Measurements from ENCODE around the gene PRAF2.

Gene PRAF2, protein sequence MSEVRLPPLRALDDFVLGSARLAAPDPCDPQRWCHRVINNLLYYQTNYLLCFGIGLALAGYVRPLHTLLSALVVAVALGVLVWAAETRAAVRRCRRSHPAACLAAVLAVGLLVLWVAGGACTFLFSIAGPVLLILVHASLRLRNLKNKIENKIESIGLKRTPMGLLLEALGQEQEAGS

DNA sequence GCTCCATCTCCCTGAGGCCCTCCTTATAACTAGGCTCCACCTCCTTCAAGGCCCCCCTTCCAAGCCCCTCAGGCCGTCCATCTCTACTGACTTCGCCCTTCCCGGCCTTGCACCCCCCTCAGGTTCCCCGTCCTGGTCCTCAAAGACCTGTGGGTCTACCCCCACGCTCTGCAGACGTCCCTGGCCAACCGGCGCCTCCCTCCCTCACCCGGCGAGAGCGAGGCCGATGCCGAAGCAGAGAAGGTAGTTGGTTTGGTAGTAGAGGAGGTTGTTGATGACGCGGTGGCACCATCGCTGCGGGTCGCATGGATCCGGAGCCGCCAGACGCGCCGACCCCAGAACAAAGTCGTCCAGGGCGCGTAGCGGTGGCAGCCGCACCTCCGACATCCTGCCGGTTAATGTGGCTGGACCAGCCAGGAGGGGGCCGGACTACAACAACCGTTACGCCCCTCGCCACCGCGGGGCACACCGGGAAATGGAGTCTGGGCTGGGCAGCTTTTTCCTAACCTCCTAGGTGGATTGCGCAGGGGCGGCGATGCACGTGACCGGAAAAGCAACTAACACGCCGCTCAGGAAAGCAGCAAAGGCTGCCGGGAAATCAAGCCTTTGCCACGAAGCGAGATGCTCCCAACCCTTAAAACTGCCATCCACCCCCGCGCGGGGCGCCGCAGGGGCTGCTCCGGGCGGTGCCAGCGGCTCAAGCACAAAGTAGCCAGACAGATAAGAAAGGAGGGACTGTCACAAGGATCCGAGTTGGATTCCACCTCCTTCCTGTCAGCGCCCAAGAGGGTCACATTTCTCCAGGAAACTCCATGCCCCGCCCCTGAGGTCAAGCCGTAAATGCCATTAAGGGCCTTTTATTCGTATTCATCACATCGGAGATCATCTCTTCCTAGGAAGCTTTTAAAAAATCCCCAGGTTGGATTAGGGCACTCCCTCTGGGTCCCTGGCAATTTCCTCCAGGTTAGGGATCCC lies at the start of gene PRAF2:
Gene PRAF2, minus strand, starts transcription at position 402 of the 975 bp plus-strand sequence. Its CDS starts 15 bp downstream, at position 387.
- DNase-seq = peak; percentile 56

DNA sequence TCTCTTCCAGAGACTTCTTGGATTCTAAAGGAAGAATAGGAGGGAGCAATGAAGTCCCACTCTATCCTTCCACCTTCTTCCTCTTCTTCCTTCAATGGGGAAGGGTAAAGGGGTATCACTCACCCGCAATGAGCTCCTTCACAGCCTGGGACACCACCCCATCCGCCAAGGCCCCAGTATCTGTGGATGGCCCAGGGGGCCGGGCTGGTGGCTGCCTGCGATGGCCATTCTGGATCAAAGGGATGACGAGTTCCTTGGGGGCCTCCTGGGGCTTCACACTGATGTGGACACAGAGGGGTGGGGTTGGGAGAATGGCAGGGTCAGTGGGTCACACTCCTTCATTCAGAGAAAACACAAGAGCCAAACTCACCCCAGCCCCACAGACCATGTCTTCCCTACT lies 48.7 kb upstream of the PRAF2 start:
- no peak for DNase-seq

DNA sequence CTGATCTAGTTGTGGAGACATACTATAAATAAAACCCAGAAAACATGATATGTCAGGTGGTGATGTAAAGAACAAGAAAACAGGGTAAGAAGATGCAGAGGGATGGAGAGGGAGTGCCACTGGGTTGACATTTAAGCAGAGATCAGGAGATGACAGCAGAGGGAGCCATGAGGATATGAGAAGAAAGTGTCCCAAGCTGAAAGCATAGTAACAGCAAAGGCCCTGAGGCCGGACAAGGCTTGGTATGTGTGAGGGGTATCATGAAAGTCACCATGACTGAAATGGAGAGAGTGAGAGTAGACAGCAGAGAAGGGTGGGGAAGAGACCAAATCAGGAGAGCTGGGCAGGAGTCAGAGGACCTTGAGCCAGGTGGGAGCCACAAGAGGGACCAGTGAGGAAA lies 46.3 kb upstream of the PRAF2 start:
- DNase-seq = no peak

DNA sequence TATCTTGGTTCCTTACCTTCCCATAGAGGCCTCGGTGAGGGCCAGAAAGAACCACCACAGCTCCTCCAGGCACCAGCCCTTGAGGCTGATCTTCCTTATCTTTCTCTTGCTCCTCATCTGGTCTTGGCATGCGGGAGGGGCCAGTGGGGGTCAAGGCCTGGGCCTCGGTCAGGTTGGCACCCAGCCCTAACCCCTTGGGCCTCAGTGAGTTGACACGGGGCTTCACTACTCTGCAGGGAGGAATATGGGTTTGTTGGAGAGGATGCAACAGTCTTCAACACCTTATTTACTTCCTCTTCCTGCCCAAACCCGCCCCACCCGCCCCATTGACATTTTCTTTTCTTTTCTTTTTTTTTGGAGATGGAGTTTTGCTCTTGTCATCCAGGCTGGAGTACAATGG lies 43.8 kb upstream of the PRAF2 start:
- no peak for DNase-seq

DNA sequence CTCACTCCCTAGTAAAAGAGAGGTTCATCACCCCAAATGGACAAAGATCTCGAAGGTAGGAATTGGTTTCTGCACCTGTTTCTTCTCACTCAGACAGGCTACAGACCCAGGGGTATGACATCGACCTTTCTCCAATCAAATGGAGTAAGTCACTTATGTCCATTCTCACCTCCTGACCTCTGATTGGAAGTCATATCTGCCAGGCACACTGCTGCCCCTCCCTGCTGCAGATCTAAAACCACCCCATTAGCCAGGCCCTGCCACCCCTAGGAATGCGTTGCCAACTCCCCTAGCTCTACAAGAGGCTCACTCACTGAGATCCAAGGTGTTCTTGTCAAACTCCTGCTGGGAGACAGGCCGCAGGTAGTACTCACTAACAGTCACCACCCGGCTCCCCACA lies 42.9 kb upstream of the PRAF2 start:
- DNase-seq = no peak

DNA sequence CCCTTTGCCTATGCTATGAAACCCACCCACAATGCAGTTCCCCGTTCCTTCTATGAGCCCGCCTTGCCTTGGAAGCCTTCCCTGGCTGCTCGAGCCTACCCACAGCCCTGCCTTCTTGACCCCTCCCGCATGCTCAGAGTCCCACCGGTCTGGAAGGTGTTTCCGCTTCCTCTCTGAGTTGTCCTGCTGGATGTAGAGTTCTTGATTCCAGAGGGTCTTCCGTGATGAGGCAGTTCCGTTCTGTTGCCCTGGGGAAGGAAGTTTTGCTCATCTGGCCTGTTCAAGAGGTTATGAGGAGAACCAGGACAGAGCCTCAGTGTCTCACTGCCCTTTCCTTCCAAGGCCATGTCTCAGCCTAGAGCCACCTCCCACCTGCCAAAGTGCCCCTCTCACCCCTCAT lies 42.3 kb upstream of the PRAF2 start:
- DNase-seq = no peak

DNA sequence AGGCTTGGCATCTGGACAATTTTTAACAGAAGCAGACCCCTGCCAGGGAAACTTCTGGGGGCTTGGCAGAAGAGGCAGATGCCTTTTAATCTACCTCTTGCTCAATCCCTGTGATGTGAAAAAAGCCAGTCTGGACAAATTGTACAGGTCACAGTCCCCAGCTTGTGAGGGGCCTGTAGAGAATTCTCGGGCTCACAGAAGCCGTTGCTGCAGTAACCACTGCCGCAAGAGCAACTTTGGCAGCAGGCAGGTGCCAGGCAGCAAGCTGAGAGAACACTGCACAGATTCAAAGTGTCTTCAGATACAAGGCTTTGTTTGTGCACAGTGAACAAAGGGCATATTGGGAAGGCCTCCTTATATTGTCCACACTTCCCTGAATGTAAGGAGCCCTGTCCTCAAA lies 38.0 kb upstream of the PRAF2 start:
- DNase-seq = no peak

DNA sequence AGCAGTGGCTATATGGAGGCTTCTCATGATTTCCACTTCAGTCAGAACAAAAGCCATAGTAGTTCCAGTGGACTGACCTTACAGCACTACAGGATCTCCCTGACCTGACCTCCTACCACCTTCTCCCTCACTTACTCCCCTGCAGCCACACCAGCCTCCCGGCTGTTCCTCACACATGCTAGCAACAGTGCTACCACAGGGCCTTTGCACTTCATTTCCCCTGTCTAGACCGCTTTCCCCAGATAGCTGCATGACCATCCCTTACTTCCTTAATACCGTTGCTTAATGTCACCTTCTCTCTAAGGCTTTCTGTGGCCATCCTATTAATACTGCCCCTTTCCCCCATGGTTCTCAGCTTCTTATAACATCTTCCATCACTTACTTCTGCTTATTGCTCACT lies 36.6 kb upstream of the PRAF2 start:
- no peak for DNase-seq

DNA sequence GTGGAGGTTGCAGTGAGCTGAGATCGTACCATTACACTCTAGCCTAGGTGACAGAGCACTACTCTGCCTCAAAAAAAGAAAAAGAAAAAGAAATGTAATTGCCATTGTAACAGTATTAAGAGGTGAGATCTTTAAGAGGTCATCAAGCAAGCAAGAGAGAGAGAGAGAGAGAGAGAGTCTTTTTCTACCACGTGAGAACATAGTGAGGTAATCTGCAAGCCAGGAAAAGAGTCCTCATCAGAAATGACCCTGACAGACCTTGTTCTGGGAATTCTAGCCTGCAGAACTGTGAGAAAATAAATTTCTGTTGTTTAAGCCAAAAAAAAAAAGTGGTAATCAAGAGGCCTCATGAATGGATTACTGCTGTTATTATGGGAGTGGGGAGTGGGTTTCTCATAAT lies 34.8 kb upstream of the PRAF2 start:
- DNase-seq = no peak

DNA sequence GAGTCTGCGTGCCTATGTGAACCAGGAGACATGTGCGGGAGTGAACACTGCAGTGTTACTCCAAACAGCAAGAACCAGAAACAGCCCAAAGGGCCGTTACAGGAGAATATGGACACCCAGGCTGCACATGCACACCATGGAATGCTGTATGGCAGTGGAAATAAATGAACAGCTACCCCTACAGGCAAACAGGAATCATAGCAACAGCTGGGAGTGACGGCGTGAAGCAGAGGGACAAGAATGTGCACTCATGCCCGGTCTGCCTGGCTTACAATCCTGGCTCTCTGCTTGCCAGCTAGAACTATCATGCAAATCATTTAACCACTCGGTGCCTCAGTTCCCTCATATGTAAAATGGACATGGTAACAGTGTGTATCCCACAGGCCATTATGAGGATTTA lies 33.1 kb upstream of the PRAF2 start:
- no peak for DNase-seq

DNA sequence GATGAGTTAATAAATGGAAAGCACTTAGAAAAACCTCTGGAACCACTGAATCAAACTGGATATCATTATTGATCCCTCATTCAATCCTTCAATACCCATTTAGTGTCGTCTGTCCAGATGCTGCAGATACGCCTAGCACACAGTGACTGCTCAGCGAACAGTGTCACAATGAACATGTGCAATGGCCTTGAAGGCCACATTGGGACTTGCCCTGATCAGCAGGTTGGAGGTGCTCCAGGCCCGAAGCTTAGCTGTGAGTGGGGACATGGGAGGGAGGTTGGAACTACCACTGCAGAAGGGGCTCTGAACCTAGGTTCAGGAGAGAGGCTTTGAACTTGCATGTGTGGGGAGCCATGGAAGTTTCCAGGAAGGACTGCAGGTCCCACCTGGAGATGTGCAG lies 32.5 kb upstream of the PRAF2 start:
- no peak for DNase-seq

DNA sequence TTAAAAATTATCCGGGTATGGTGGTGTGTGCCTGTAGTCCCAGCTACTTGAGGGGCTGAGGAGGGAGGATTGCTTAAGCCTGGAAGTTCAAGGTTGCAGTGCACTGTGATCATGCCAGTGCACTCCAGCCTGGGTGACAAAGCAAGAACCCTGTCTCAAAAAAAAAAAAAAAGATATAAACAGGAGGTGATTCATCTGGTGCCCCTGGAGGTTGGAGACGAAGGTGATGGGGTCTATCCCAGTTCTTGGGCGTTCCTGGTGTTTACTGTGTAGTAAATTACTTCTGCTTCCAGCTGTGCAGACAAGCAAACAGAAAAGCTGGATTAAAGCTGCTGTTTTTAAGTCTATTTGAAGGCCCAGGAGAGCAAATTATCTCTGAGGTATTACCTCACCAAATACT lies 29.8 kb upstream of the PRAF2 start:
- no peak for DNase-seq

DNA sequence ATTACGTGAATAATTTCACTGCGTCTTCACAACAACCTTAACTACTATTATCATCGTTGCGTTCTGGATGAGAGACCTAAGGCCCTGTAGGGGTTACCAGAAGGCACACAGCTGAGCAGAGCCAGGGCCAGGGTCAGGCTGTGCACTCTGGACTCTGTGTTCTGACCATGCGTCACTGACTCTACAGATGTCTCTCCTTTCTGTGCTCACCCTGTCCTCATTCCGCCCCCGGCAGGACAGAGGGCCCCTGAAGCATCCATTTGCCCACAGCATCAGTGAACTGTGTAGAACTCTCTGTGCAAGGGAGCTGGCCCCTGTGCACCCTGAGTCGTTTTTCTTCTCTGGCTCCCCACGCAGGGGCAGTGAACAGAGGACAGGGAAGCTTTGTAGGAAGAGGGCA lies 28.4 kb upstream of the PRAF2 start:
- no peak for DNase-seq

DNA sequence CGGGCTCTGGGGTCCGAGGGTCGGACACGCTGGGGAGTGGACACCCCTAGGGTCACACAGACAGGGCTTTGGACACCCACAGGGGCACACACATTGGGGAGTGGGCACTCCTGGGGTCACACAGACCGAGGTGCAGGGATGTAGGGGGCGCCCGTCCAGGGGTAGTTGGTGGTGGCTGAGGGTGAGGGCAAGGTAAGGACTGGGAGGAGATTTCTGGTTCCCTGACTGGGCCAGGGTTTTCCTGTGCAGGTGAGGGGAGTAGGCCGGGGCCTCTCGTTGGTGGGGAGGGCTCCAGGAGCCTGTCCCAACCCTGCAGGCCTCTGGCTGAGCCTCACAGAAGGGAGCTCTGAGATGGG lies 27.8 kb upstream of the PRAF2 start:
- DNase-seq = no peak

DNA sequence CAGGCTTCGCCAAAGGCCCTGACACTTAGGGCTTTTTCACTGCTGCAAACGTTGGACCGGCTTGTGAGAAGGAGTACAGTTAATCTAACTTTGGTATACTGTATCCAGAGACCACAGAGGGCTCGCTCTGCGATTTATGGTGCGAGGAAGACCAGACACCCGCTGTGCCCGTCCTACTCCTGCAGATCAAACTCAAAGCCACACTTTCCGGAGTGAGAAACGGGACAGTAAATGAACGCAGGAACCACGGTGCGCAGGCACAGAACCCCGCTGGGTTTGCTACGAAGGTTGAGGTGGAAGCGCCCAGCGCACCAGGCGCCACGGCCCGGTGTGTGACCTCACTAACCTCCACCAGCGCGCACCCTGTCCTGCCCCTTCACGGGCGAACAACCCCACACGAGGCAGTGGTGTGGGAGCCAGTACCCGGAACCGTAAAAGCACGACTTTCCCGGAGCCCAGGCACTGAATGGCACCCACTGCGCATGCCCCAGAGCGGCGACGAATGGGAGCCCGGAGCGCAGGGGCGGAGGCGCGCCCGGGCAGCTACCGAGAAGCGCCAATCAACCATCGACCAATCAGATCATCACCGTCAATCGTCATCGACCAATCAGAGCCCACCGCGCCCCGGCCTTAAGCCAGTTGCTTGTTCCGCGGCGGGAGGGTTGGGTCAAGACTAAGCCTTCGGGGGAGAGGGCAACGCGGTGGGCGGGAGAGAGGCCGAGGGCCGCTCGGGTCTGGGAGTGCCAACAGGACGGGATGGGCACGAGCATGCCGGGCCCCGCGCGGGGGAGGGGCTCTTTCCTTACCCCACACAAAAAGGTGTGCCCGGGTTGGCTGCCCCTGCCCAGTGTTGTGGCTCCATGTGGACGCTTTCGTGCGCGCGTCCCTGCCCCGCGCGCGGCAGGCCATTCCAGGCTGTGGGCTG lies 27.2 kb upstream of the PRAF2 start:
- peak; percentile 77 for DNase-seq

DNA sequence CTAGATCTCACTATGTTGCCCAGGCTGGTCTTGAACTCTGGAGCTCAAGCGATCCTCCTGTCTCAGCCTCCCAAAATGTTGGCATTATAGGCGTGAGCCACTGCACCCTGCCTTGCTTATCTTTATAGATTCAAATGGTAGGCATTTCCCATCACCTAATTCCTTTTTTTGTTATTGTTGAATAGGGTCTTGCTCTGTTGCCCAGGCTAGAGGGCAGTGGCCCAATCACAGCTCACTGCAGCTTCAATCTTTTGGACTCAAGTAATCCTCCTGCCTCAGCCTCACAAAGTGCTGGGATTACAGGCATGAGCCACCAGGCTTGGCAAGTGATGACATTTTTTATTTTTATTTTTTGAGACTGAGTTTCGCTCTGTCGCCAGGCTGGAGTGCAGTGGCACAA lies 22.6 kb upstream of the PRAF2 start:
- no peak for DNase-seq

DNA sequence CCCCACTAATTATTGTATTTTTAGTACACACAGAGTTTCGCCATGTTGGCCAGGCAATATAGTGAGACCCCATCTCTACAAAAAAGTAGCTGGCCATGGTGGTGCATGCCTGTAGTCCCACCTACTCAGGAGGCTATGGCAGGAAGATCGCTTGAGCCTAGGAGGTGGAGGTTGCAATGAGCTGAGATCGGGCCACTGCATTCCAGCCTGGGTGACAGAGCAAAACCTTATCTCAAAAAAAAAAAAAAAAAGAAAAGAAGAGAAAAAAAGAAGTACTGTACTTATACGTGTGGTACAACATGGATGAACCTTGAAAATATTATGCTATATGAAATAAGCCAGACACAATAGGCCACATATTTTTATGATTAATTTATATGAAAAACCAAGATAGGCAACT lies 15.8 kb upstream of the PRAF2 start:
- DNase-seq = no peak

DNA sequence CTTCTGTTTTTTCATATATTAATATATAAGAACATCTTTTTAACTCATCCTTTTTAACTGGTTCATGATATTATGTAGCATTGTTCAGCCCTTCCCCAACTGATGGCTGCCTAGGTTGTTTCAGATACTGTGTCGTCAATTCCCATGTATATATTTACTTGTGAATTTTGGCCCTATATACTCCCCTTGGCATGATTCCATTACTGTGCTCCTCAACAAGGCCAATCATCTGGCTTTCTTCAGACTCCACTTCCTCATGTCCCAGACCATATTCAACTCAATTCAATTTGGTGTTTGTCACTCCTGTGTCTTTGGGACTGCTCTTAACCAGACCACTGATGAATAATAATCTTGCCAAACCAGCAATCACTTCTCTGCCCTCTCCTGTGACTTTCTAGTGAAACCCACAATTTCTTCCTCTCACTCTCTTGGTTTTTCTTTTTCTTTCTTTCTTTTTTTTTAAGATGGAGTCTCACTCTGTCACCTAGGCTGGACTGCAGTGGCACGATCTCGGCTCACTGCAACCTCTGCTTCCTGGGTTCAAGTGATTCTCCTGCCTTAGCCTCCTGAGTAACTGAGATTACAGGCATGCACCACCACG lies 8.6 kb upstream of the PRAF2 start:
- DNase-seq = no peak

DNA sequence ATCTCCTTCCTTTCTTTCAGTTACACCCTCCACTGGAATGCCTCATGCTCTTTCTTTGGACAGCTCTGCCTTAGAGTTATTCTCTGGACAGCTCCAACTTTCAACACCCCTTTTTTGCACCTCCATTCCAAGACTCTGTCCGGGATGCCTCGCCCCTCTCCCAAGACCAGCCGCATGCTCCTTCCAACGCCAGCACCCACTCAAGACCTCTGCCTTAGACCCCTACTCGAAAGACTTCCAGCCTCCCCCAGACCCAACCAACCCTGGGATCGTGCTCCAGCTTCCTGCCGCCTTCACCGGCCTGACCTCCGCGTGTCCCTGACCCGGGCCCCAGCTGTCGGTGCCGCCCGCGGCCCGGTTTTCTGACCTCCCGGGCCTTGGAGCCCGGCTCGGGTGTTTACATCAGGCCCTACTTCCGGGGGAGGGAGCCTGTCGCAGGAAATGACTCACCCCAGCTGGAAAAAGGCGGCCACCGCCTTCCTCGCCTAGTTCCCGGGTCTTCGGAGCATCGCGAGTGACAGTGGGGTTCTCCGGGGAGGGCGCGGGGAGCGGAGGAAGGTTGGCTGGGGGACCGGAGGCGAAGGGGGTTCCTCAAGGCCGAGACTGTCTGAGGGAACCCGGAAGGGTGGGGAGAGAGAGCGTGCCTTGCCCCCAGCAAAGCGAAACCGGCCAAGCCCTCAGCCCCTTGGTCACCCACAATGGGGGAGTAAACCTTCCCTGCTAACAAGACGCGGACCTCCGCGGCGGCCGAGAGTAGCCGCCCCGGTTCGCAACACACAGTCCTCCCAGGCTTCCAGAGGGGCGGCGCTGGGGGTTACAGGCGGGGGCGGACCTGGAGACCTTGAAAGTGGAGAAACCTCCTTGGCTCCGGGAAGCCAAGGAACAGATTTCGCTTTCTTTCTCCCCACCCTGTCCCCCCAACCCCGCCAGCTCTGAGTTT lies 6.0 kb upstream of the PRAF2 start, which contains the start of gene WDR45:
Gene WDR45, minus strand, starts transcription at position 399 of the 940 bp plus-strand sequence. CDS start 1,792 bp downstream, outside the sequence.
- peak; percentile 12 for DNase-seq

DNA sequence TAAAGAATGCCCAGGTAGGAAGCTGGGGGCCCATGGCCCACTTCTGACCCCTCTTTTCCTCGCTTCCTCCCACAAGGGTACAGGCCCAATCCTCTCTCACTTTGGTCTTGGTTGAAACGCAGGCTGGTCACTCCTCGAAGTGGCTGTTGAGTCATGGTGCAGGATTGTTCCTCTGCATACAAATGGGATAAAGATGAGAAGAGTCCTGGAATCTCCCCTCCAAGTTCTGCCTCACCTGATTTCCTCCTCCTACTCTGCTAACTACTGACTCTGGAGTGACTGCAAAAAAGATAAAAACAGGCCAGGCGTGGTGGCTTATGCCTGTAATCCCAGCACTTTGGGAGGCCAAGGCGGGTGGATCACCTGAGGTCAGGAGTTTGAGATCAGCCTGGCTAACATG lies 4.1 kb upstream of the PRAF2 start:
- no peak for DNase-seq

DNA sequence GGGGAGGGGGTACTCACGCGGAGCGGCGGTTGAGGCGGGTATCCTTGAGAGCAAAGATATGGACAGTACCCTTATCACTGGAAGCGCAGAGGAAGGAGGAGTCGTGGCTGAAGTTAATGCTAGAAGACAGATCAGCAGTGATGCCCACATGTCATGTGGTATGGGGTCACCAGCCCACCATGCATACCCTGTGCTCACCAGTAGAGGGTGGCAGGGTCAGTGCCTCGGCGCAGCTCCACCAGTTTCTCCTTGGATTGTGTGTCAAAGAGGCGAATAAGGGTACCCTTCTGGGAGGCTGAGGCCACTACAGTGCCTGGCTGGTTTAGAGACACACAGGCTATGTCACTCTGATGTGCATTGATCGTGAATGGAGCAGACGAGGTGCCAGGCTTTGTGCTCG lies 1.5 kb upstream of the PRAF2 start:
- DNase-seq = no peak

DNA sequence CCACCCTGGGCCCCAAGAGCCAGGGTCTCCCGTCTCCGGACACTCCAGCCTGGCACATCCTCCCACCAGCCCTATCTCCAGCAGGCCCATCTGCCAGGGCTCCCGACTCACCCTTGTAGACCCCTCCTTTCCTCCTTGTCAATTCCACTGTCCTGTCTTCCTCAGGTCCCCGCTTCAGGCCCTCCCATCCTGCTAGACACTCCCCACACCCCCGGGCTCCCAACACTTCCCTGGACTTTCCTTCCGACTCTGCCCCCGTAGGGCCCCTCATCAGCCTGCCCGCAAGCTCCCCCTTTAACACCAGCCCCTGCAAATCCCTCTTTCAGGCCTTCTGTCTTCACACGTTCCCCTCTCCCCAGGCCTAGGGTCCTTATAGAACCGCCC lies 1.1 kb downstream of the PRAF2 start:
- DNase-seq = no peak
